HL-60 (cell line): ENCODE data around the gene CGGBP1.
"Not testable (repeated sequence)": the region's sequence is repeated elsewhere in the genome, so short reads cannot be mapped to it uniquely, and the experiment has no call there.

Experiments used
- CTCF ChIP-seq: IDR thresholded peaks from one replicate; pipeline ENCODE4 v1.5.1; 2011; ENCODE audit warnings: low read length, control low read depth, inconsistent platforms; ENCODE audit not compliant: insufficient read depth
- POLR2AphosphoS5 ChIP-seq: IDR thresholded peaks from 2 replicates; pipeline ENCODE4 v1.6.1; 2012; ENCODE audit warnings: low read depth
- REST ChIP-seq: IDR thresholded peaks from 2 replicates; pipeline ENCODE4 v1.6.1; 2012; ENCODE audit warnings: low read depth; ENCODE audit not compliant: insufficient replicate concordance

GRCh38 chr3:88015656-88016055 lies 43.1 kb downstream of the CGGBP1 start:
- not testable (repeated sequence) for TF ChIP-seq CTCF, POLR2AphosphoS5, REST
